G401 (cell line): ENCODE data around the gene CDK9. TPM values are rescaled to one million over a fixed set of nuclear protein-coding genes. Genes with fewer than 3 reads are reported as not detected.
"Not testable (repeated sequence)": the region's sequence is repeated elsewhere in the genome, so short reads cannot be mapped to it uniquely, and the experiment has no call there.

Source experiments
- DNase-seq: peaks from one replicate; pipeline ENCODE4 v3.0.0-alpha.2; 2015; ENCODE audit warnings: low spot score
- in situ Hi-C: cut with HindIII; loops from 2 replicates; pipeline ENCODE4 v1.10.0; 2016; ENCODE audit warnings: low sequenced_read_pairs, mixed read lengths
- total RNA-seq: library from RNA; depleted of rRNA; stranded (reverse); fragments of >200 nt; shearing (Covaris generic); gene quantifications from 2 replicates; pipeline ENCODE4 v1.2.3, GENCODE V29; 2014

CDK9 gene
- total RNA-seq, 1 experiment from 2014 or later: 121 TPM

DNA sequence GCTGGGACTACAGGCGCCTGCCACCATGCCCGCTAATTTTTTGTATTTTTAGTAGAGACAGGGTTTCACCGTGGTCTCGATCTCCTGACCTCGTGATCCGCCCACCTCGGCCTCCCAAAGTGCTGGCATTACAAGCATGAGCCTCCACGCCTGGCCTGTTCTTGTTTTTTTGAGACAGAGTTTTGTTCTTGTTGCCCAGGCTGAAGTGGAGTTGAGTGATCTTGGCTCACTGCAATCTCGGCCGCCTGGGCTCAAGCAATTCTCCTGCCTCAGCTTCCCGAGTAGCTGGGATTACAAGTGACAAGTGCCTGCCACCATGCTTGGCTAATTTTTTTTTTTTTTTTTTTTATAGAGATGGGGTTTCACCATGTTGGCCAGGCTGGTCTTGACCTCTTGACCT lies 29.1 kb upstream of the CDK9 start:
- in situ Hi-C loops: loop anchor here (25.0 kb wide), 1 partner anchor 181 kb away; the partner anchor contains the start of genes DPM2 and PIP5KL1
- not testable (repeated sequence) for DNase-seq

DNA sequence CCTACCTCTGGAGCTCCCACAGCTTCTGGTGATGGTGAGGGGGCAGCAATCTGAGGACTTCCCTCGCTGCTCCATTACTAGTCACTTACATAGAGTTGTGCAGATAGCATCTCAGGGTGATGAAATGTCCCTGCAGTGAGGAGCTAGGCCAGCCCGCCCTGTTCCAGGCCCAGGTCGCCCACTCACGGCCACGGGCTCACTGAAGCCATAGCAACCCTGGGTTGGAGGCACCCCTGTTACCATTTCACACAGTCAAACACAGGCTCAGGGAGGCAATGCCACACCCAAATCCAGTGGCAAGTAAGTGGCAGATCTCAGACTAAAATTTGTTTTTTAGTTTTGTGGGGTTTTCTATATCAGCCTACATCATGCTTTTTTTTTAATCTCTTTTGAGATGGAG lies 27.0 kb upstream of the CDK9 start:
- in situ Hi-C loops: loop anchor here (25.0 kb wide), 1 partner anchor 178 kb away; the partner anchor contains the start of genes DPM2 and PIP5KL1
- no peak for DNase-seq

DNA sequence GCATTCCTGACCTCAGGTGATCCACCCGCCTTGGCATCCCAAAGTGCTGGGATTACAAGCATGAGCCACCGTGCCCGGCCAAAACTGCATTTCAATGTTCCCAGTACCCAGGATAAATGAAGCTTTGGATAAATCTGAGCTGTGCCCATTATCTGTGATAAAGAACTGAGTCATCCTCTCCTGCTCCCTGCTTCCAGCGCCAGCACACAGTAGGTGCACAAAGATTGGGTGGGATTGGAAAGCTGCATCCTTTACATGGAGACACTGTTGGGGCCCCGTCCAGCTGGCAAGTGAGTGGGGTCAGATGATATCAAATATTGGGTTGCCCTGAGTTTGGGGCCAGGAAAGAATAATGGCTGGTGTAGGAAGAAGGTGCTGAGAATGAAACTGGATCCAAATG lies 24.8 kb upstream of the CDK9 start:
- in situ Hi-C loops: loop anchor here (25.0 kb wide), 1 partner anchor 176 kb away; the partner anchor contains the start of genes DPM2 and PIP5KL1
- no peak for DNase-seq

DNA sequence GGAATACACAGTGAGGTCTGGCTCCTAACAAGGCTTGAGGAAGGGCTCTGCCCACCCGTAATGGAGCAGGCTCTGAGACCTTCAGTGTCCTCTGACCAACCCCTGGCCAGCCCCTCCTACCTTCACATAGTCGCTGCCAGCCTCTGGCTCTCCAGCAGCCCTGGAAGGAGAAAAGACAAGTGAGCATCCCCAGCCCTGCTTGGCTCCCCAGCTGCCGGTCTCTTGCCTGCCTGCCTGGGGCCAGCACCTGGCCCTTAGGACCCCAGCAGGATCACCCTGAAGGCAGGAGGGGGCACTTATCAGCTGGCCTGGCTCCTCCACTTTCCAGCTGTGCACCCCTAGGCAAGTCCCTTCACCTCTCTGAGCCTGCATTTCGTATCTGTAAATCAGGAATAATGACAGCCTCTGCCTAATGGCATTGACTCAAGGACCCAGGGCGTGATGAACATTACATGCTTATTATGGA lies 24.3 kb upstream of the CDK9 start:
- DNase-seq: no peak
- in situ Hi-C loops: loop anchor here (25.0 kb wide), 1 partner anchor 176 kb away; the partner anchor contains the start of genes DPM2 and PIP5KL1

DNA sequence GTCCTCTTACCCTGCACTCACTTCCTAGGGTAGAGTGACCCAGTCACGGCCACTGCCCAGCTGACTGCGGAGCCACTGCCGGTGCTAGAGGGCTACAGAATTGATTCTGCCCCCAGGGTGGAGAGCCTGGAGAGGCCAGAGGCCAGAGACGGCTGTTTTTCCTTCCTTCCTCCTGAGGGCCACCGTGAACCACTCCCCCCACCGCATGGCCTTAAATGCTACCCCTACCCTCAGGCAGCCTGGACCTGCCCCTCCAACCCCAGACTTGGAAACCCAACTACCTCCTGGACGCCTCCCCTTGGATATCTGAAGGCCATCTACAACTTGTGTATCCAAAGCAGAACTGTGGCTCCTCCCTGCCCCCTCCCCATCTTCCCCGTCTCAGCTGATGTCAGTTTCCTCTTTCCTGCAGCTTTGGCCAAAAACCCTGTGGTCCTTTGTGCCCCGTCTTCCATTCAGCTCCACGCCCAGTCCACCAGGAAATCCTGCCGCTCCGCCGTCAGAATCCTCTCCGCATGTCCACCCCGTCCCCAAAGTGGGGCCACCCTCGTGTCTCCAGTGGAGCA lies 23.6 kb upstream of the CDK9 start:
- DNase-seq: no peak
- in situ Hi-C loops: loop anchor here (25.0 kb wide), 1 partner anchor 175 kb away; the partner anchor contains the start of genes DPM2 and PIP5KL1

DNA sequence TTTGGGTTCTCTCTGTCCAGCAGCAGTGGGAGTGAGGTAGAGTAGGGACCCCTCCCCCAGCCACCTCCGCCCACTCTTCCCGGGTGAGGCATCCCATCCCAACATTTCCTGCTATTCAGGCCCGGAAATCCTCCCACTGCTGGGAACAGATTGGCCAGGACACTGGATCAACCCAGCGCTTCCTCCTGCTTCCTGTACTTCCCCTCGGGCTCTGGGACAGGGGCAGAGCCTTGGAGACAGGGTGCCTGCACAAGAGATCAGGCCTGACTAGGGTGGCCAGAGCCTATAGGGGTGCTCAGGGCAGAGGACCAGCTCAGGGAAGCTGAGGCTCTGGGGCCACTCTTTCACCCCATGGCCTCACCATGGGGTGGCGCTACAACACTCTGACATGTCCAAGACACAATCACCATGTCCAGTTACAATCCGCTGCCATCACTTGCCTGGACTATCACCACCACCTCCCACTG lies 21.9 kb upstream of the CDK9 start:
- DNase-seq: peak; percentile 32

DNA sequence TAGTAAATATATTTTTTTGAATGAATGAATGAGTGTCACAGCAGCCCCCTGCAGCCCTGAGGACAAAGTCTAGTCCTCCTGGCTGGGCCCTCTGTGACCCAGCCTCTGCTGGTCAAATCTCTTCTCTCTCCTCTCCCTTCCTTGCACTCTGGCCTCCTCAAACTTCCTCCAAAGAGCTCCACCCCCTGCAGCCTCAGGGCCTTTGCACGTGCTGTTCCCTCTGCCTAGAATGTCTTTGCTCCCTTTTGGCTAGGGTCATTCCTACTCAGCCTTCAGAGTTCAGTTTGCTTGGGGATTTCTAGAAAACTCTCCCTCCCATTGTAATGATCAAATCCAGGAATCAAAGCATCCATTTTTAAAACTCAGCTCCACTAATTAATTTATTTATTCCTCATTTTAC lies 20.4 kb upstream of the CDK9 start:
- in situ Hi-C loops: loop anchor here (25.0 kb wide), 1 partner anchor 172 kb away; the partner anchor contains the start of genes DPM2 and PIP5KL1
- no peak for DNase-seq

More for the DNA sequence above, 21.9 kb upstream of the CDK9 start:
- in situ Hi-C loops: loop anchor here (25.0 kb wide), 1 partner anchor 173 kb away; the partner anchor contains the start of genes DPM2 and PIP5KL1

DNA sequence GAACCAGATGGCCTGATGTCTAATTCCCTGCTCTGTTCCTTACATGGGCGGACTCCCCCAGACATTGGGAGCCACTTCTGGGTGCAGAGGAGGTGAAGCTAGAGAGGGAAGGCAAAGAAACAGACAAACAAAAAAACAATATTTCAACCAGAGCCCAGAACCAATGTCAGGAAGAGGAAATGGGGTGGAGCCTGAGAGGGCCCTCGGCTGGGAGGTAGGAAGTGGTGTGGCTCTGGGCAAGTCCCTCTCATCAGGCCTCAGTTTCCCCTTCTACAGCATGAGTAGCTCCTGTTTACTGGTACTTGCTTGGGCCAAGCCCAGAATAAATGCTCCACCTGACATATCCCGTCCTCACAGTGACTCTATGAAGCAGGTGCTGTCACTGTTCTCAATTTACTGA lies 18.4 kb upstream of the CDK9 start:
- in situ Hi-C loops: loop anchor here (25.0 kb wide), 1 partner anchor 170 kb away; the partner anchor contains the start of genes DPM2 and PIP5KL1
- DNase-seq: no peak

DNA sequence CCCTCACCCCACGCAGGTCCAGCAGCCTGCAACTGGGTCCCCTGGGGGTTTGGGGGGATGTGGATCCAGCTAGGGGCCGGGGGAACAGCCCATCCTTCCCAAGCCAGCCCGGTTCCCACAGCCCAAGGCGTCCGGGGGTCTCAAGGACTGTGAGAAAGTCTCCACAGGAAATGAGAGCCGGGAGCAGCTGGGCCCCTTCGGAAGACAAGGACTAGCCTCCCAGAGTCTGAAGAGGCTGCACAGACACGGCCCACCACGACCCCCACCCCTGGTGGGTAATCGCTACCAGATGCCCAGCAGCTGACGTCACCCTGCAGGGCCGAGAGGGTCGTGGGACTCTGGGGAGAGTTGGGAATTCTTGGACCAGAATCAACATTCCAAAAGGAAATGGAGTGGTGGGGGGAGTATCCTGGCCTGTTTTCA lies 17.9 kb upstream of the CDK9 start:
- no peak for DNase-seq
- in situ Hi-C loops: loop anchor here (25.0 kb wide), 1 partner anchor 169 kb away; the partner anchor contains the start of genes DPM2 and PIP5KL1

DNA sequence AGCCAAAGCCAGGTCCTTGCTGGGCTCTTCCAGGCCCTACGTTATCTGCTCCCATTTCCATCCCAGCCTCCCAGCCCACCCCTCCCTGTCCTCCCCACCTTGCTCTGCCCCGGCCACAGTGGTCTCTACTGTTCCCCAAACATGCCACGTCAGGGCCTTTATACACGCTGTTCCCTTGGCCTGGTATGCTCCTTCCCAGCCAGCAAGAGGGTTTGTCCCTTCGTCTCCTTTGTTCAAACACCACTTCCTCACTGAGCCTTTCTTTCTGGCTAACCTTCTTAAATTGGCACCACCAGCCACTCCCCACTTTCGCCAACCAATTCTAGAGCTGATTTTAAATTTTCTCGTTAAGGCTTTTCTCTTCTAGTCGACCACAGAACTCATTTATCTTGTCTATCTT lies 17.1 kb upstream of the CDK9 start:
- in situ Hi-C loops: loop anchor here (25.0 kb wide), 1 partner anchor 169 kb away; the partner anchor contains the start of genes DPM2 and PIP5KL1
- no peak for DNase-seq

DNA sequence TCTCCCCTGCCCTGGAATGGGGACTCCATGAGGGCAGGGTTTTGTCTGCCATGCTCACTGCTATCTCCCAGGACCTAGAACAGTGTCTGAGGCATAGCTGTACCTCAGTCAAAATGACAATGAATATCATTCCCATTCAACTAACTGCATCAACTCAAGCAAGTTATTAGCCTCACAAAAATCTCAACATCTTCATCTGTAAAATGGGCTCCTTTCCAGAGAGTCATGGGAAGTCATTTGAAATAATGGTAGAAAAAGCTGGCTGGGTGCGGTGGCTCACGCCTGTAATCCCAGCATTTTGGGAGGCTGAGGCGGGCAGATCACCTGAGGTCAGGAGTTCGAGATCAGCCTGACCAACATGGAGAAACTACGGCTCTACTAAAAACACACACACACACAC lies 16.7 kb upstream of the CDK9 start:
- in situ Hi-C loops: loop anchor here (25.0 kb wide), 1 partner anchor 168 kb away; the partner anchor contains the start of genes DPM2 and PIP5KL1
- no peak for DNase-seq

DNA sequence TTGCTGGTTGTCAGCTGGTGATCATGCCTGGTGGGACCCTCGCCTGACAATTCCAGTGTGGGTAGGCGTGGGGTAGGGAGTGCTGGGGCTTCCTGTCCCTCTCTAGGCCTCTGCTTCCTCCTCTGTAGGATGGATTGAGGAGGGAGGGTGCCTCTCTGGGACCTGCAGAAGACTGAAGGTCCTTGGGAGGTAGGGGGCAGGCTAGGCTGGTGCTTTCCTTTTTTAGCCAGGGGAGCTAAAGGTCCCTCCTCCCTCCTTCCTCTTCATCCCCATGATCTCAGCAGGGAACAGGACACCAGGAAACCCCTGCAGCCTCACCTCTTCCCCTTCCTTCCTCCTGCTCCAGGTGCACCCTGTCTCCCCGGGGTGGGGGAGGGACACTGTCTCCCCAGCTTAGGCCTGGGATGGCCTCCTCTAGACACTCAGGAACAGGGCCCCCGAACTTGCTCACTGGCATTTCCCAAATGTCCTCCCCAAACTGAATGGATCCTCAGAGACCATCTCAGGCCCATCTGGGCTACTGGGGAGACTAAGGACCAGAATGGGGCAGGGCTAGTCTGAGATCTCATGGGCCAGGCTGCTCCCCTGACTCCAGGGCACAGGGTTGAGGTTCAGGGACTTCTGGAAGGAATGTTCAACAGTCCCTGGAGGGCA lies 15.8 kb upstream of the CDK9 start:
- in situ Hi-C loops: loop anchor here (25.0 kb wide), 1 partner anchor 167 kb away; the partner anchor contains the start of genes DPM2 and PIP5KL1
- DNase-seq: no peak

DNA sequence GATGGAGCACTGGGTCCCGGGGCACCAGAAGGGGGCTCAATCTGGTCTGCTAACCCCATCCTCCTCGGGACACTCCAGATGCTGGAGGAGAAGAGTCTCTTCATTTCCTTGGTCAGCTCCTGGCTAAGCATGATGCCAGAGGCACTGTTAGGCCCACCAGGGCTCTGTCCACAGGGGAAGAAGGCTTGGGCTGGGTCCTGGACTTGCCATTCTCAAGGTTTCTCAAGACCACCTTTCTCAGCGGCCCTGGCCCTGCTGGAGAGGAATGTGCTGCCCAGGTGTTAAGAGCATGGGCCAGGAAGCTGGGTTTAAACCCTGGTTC lies 15.3 kb upstream of the CDK9 start:
- no peak for DNase-seq
- in situ Hi-C loops: loop anchor here (25.0 kb wide), 1 partner anchor 167 kb away; the partner anchor contains the start of genes DPM2 and PIP5KL1

DNA sequence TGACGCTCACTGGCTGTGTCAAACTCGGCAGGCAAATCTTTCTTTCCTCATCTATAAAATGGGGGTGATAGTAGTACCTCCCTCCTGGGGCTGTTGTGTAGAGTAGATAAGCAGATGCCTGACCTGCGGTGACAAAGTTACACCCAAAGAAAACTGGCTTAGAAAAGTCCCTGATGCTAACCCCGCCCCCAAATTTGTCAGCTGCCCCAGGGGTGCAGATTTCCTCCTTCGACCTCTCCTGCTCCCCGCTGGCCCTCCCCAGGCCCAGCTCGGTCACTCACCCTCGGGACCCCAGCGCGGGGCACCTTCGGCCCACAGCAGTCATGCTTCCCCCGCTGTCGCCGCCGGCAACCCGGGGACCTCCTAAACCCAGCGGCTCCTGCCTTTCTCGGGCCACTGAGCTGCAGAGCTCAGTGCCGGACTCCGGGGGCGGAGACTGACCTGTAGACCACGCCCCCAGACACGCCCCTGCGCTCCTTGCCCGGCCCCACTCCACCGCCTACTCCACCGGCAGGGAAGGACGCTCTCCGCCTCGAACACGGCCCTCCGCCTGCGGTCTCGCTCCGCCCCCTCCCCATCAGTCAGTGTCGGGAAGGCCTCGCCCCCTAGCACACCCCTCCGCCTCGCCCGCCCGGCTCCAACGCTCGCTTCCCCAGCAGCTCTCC lies 14.8 kb upstream of the CDK9 start:
- peak; percentile 93 for DNase-seq
- in situ Hi-C loops: loop anchor here (25.0 kb wide), 1 partner anchor 166 kb away; the partner anchor contains the start of genes DPM2 and PIP5KL1

DNA sequence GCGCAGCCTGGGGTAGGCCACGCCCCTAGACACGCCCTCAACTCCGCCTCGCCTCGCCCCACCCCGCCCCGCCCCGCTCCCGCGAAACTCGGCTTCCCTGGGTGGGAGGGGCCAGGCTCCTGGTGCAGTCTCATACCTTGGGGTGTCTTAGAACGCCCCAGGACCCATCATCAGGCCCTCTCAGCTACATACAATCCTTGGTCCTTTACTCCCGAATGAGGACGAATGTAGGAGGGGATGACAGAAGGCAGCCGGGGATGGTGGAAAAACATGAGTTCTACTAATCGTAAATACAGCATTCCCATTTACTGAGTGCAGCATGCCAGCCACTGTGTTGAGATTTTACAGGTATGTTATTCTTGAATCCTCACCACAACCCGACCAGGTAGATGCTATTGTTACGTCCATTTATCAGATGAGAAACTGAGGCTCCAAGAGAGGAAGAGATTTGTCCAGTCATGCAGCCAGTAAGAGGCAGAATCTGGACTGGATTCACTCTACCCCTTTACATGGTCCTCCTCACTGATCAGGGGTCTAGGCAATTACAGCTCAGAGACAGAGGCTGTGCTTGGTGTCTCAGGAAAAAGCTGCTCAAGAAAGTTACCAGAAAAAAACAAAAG lies 14.2 kb upstream of the CDK9 start:
- DNase-seq: no peak
- in situ Hi-C loops: loop anchor here (25.0 kb wide), 1 partner anchor 166 kb away; the partner anchor contains the start of genes DPM2 and PIP5KL1

DNA sequence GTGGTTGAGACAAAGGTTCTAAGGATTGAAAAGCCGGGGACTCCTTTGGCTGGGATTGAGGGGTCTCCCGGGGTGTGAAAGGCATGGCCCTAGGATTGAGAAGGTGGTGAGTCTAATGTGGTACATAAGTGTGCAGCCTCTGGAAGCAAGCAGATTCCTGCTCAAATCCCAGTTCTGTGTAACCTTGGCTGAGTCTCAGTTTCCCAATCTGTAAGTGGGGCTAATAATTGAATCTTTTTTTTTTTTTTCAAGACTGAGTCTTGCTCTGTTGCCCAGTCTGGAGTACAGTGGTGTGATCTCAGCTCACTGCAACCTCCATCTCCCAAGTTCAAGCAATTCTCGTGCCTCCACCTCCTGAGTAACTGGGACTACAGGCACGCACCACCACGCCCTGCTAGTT lies 13.2 kb upstream of the CDK9 start:
- DNase-seq: no peak
- in situ Hi-C loops: loop anchor here (25.0 kb wide), 1 partner anchor 165 kb away; the partner anchor contains the start of genes DPM2 and PIP5KL1

DNA sequence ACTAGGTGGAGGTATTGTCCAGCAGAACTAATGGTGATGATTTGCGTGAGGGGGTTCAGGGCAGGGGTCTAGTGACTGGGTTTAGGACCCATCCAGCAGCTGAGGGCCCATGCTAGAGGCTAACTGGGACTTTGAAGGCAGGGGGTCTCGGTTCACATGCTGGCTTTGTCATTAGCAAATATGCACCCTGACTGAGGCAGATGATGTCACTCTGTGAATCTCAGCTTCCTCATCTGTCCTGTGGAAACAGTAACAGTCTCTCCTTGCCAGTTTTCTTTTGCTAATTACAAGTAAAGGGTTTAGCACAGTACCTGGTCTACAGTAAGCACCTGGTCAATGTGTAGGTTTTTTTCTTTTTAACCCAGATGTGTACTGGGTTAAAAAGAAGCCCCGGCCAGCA lies 12.6 kb upstream of the CDK9 start:
- DNase-seq: no peak
- in situ Hi-C loops: loop anchor here (25.0 kb wide), 1 partner anchor 164 kb away; the partner anchor contains the start of genes DPM2 and PIP5KL1

DNA sequence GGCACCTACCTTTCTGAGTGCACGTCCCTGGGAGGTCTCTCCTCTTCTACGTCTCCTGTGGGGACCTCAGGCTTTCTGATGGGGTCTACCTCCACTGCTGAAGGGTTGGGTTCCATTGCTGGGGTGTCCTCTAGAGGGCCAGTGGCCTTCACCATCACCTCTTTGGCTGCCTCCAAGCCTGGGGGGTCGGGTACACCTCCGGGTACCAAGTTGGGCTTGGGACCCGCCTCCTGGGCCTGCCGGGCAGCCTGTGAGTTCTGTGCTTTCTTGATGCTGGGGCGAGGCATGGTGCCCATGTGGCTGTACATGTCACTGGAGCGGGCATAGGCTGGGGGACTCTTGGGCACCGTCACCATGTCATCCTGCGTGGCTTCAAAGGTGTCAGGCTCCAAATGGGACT lies 11.9 kb upstream of the CDK9 start:
- in situ Hi-C loops: loop anchor here (25.0 kb wide), 1 partner anchor 163 kb away; the partner anchor contains the start of genes DPM2 and PIP5KL1

More for the DNA sequence above, 11.9 kb upstream of the CDK9 start:
- DNase-seq: no peak
